RCC 7860 (cell line): Measurements from ENCODE around the gene ORAI1.
A peak's percentile ranks its signal among the peaks of the same experiment; 100 is the strongest.
"Not testable (repeated sequence)": the region's sequence is repeated elsewhere in the genome, so short reads cannot be mapped to it uniquely, and the experiment has no call there.

Experiments used
- DNase-seq: peaks from one replicate; pipeline ENCODE4 v3.0.0-alpha.2; 2015; ENCODE audit warnings: low spot score
- FAIRE-seq: peaks from 2 replicates; lab custom pipeline; 2012; peaks lifted over from hg19 to GRCh38; lab: Jason Lieb, UNC

The ORAI1 gene

GRCh38 chr12:121626087-121626852 lies at the start of gene ORAI1:
Gene ORAI1 (plus strand): TSS chr12:121626530.
- DNase-seq (peak; percentile 76), FAIRE-seq (no peak)

DNA sequence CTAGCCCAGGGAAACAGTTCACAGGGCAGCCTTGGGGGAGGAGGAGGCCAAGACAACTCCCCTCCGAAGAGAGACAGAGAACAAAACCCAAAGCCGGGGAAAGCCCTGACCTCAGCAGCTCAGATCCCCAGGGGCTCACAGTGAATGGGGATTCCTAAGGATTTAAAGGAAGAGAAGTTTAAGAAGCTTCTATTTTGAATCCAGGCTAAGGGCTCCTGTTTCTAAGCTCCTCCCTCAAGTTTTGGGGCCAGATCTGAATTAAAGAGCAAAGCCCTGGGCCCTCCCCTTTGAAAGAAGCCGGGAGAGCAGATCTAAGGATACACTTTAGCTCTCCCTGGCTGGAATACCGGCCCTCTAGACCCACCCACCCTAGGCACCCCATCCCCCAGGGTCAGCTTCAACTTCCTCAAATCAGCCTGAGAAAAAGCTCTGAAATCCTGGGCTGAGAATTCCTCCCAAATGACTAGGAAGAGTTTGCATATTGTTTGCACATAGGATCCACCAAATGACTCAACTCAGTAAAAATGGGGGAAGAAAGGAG lies 49.4 kb upstream of the ORAI1 start:
- peak; percentile 83 for DNase-seq
- no peak for FAIRE-seq

DNA sequence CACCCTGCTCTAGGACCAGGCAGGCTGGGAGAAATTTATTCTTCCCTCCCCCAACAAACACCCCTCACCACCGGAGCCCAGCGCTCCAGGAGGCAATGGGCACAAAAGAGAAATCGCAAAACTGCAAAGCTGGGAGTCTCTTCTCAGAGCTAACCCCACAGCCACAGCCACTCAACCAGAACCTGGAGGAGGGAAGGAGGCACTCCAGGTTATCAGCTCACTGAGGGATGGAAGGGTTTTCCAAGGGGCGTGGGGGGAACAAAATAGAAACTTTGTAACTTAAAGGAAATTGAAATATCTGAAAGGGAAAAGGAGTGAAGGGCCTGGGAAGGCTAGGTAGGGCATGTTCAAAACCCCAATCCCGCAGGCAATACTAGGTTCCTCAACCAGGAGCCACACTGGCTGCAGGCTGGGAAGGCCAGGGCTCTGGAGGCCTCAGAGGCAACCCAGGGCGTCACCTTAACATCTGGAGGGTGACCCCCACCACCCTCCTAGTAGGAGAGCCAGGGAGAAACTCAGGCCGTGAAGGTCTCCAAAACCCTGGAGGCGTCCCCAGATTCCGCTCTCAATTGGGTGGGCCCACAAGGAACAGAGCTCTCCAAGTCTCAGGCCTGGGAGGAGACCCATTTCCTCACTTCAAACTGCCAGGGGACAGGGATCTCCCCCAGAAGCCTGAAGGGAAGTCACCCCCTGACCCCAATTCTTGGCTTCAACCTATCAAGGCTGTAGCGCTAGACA lies 48.7 kb upstream of the ORAI1 start:
- peak; percentile 83 for FAIRE-seq
- DNase-seq: peak; percentile 54

GRCh38 chr12:121578230-121579189 lies 47.8 kb upstream of the ORAI1 start:
- FAIRE-seq (no peak), DNase-seq (no peak)

GRCh38 chr12:121579190-121579791 lies 47.0 kb upstream of the ORAI1 start:
- FAIRE-seq: no peak
- DNase-seq: no peak

DNA sequence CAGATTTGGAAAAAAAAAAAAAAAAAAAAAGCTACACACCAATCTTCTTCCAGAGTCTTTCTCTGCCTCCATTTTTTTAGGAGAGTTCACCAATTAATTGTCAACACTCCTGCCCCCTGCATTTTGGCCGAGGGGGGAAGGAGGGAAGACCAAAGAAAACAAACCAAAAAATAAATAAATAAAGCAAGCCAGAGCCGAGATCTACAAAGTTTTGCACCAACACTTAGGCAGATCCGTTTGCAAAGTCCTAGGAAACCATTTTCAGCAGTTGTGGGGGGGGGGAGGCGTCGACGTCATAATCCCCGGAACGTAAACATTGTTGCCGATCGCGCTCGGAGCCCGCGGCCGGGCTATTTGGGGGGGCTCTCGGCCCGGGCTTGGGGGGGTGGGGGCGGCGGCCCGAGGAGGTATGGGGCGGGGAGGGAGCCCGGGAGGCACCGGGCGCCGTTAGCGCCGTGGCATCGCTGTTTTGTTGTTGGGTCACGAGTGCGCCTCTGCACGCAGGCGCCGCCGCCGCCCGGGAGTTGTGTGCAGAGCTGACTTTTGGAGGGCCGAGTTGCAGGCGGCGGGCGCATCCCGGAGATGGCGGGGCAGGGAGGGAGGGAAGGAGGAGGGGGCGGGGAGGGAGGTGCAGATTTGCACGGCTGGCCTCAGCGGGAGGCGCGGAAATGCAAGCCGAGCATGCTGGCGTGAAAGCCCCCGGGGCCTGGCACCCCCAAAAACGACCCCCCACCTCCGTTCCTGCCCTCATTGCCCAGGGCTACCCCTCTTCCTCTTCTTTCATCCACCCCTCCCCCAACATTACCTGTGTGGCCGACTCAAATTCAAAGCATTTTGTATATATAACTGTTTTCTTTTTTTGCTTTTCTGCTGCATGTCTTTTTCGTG lies 46.1 kb upstream of the ORAI1 start:
- DNase-seq (no peak), FAIRE-seq (no peak)

DNA sequence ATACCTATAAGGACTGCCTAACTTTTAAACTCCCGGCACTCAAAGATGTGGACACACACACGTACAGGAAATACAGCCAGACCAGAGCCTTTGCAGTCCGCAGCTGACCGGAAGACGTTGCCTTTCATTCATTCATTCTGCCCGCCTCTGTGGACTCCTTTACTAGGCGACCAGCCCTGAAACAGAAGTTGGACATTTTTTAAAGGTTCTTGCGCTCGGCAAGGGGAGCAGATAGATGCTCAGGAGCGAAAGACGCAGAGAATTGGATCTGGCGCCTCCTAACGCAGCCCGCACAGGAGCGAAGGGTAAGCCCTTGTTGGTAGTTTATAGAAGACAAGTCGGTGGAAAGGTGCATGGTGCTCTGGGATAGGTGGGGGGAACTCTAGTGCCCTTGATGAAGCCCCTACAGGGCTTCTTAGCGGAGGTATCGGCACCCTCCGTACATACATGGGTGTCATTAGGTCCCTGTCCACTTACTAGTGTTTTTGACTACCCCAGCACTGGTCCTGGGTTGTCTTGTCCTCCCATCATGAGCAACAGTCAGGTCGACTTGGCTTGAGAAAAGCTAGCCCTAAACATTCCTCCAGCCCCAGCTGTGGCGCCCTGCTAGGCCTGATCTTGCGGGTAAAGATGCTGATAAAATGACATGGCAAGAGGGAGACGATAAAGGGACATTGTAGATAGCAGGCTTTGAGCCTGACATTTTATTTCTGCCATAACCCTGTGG lies 45.2 kb upstream of the ORAI1 start, which contains the start of gene KDM2B:
Gene KDM2B (minus strand): TSS at position 65 of the 727 bp plus-strand sequence. CDS start 112 bp downstream, outside the sequence.
- FAIRE-seq (no peak), DNase-seq (peak; percentile 53)

DNA sequence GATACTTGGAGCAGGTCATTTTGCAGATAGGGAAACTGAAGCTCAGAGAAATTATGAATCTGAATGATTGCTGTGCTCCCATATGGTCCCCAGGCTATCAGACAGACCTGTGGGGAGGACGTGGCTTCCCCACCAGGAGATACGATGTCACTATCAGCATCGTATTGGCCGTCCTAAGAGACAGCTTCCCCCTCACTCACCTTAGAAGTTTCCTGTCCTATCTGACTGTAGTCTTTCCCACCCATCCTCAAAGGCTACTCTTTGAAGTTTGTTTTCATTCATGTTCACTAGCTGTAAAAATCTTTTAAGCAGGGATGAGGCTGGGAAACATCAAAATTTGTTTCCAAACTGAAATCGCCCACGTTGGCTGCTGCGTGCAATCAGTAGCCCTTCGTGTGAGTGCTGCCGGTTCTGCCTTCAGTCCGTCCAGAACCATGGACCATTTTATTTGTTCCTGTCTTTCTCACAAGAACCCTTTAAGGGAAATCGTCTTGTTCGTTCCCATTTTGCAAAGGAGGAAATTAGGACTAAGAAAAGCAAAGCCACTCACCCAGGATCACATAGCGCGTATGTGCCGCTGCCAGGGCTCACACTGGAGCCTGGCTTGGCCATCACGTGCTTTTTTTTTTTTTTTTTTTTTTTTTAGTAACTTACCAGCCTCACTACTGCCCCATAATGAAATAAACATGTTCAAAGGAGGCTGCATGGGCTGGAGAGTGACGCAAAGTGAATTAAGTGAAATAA lies 44.5 kb upstream of the ORAI1 start:
- DNase-seq: no peak
- no peak for FAIRE-seq

- DNase-seq (peak; percentile 39), FAIRE-seq (no peak)
Measured at GRCh38 chr12:121582583-121583333, 43.6 kb upstream of the ORAI1 start.

GRCh38 chr12:121583334-121583661 lies 43.0 kb upstream of the ORAI1 start:
- not testable (repeated sequence) for FAIRE-seq, DNase-seq

- not testable (repeated sequence) for DNase-seq, FAIRE-seq
Measured at GRCh38 chr12:121584885-121585284, 41.4 kb upstream of the ORAI1 start.

GRCh38 chr12:121590476-121591143 lies 35.7 kb upstream of the ORAI1 start:
- FAIRE-seq: no peak
- peak; percentile 11 for DNase-seq

DNA sequence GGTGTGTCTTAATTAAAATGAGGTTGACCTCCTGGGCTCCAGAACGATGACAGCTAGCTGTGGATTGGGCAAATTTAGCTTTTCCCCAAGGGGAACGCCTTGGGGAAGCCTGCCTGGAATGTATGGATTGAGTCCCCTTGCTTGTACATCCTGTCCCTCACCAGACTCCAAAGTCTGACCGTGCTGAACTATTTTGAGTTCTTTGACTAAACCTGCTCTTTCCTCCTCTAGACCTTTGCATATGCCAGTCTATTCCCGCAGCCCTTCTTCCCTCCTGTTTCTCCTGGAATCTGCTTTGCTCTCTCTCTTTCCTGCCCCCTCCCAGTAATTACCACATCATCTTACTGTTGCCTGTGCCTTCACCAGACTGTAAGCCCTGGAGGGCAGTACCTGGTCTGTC lies 34.0 kb upstream of the ORAI1 start:
- no peak for FAIRE-seq

DNA sequence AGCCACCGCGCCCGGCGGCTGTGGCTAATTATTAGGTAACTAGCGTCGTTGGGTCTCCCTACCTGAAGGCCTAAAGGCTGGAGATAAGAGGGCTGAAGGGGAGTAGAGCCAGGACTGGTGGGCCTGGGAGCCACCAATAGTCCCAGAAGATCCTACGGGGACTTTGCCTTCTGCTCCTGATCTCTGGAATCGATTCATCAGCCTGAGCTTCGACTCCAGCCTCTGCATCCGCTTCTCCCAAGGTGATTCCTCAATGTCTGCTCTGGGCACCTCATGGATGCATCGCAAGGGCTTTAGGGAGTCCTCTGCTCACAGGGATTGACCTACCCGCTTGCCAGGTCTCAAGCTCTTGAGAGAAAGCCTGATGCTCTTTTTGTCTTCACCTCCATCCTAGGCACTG lies 30.8 kb upstream of the ORAI1 start:
- DNase-seq (no peak), FAIRE-seq (no peak)

More for the DNA sequence above, 34.0 kb upstream of the ORAI1 start:
- no peak for DNase-seq

GRCh38 chr12:121596526-121596925 lies 29.8 kb upstream of the ORAI1 start:
- DNase-seq (no peak), FAIRE-seq (no peak)

- FAIRE-seq: no peak
Measured at GRCh38 chr12:121600702-121601336, 25.5 kb upstream of the ORAI1 start.

More at GRCh38 chr12:121600702-121601336, 25.5 kb upstream of the ORAI1 start:
- no peak for DNase-seq
